Fibroblast of lung (primary cell): ENCODE measurements around the gene SPEF2.

Experiments used
- CTCF ChIP-seq, 2 donors: IDR thresholded peaks in 1 of 2; conservative IDR thresholded peaks in 1 of 2; 1 replicate in 1 of 2; 2 replicates in 1 of 2; pipeline ENCODE4 v1.5.1; 2011 to 2012; ENCODE audit warnings: low read length in 2 of 2, control low read depth in 1 of 2, inconsistent platforms in 1 of 2, low read depth in 1 of 2, mild to moderate bottlenecking in 1 of 2
- EZH2 ChIP-seq: IDR thresholded peaks from 2 replicates; pipeline ENCODE4 v1.5.1; 2012; ENCODE audit warnings: low read length, control low read depth, mild to moderate bottlenecking; ENCODE audit errors: missing control alignments

GRCh38 chr5:35674049-35674448 is 56.4 kb downstream of the SPEF2 start:
- TF ChIP-seq CTCF (conservative IDR thresholded peaks at IDR 0.05 in 1 of 2, IDR thresholded peaks at IDR 0.05 in 1 of 2; ENCODE audit: low read depth in 1 of 2, low read length in 2 of 2), result no peak
- no peak for TF ChIP-seq EZH2
